GM06990 (cell line): Measurements from ENCODE around the gene B2M.

Source experiments
- DNase-seq: peaks from one replicate; pipeline ENCODE4 v3.0.0-alpha.2; 2011; ENCODE audit not compliant: insufficient read length; ENCODE audit errors: extremely low read depth
- H3K27me3 ChIP-seq: replicated peaks from 2 replicates; pipeline ENCODE4 v1.6.0; 2011; ENCODE audit warnings: low read length; ENCODE audit not compliant: control insufficient read depth, insufficient read depth
- H3K36me3 ChIP-seq: 2 replicates; pipeline ENCODE4 v1.5.1; 2011; ENCODE audit warnings: low read length; ENCODE audit not compliant: control insufficient read depth, insufficient read depth
- H3K4me3 ChIP-seq: replicated peaks from 2 replicates; pipeline ENCODE4 v1.5.1; 2011; ENCODE audit warnings: low read depth, mild to moderate bottlenecking, control low read depth, low read length
- CTCF ChIP-seq: IDR thresholded peaks from 2 replicates; pipeline ENCODE4 v1.5.1; 2011; ENCODE audit warnings: low read length, control low read depth, mild to moderate bottlenecking, inconsistent platforms; ENCODE audit not compliant: insufficient read depth, poor library complexity, severe bottlenecking

B2M gene

GRCh38 chr15:44753345-44753744 is 42.0 kb downstream of the B2M start:
- DNase-seq, result no peak
- Histone ChIP-seq H3K36me3 (no peaks in the 10 kb centered on the region; the same call in 1 of the 2 replicates), H3K4me3 (no peak overlapping the region), H3K27me3 (no peaks in the 10 kb centered on the region)
- TF ChIP-seq CTCF, result no peak

- peaks cover 5% of the 10 kb centered on the region for H3K36me3 ChIP-seq
- no peaks in the 10 kb centered on the region for H3K27me3 ChIP-seq
These were observed 51.9 kb downstream of the B2M start for GRCh38 chr15:44763187-44763586.

GRCh38 chr15:44763848-44764247 is 52.5 kb downstream of the B2M start:
- no peak overlapping the region for H3K4me3 ChIP-seq
- no peaks in the 10 kb centered on the region for H3K27me3 ChIP-seq
- TF ChIP-seq CTCF, result no peak
- no peak for DNase-seq
- peaks cover 5% of the 10 kb centered on the region for H3K36me3 ChIP-seq

More at GRCh38 chr15:44763187-44763586, 51.9 kb downstream of the B2M start:
- TF ChIP-seq CTCF, result no peak
- no peak for DNase-seq
- no peak overlapping the region for H3K4me3 ChIP-seq

GRCh38 chr15:44765036-44765435 is 53.7 kb downstream of the B2M start:
- H3K27me3 ChIP-seq, result no peaks in the 10 kb centered on the region
- peaks cover 5% of the 10 kb centered on the region for H3K36me3 ChIP-seq
- H3K4me3 ChIP-seq, result no peak overlapping the region
- no peak for TF ChIP-seq CTCF
- no peak for DNase-seq
